HG02973 (cell line): Measurements from ENCODE around the gene LRRC37A.
"Not testable (repeated sequence)": the region's sequence is repeated elsewhere in the genome, so short reads cannot be mapped to it uniquely, and the experiment has no call there.

Experiments
- ATAC-seq: cut with Tn5 transposase; IDR thresholded peaks from one replicate; pipeline ENCODE4 v1.9.1; 2021; ENCODE audit warnings: moderate library complexity; ENCODE audit not compliant: unreplicated experiment

Gene LRRC37A

DNA sequence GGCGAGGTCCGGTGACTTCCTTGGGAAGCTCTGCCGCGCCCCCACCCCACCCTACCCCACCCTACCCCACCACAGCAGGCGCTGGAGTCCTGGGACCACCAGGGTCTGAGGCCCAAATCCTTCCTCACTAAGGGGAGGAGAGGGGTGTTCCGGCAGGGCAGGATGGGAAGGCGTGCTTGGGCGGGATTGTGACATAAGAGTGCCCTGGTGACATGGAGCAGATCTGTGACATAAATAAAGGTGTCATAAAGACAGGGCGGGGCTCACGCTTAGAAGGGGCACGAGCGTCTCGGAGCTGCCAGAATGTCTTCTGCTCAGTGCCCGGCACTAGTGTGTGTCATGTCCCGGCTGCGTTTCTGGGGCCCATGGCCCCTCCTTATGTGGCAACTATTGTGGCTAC is at the start of gene LRRC37A:
Gene LRRC37A, plus strand, starts transcription at position 301 of the 400 bp plus-strand sequence. Its CDS starts 3 bp downstream, at position 304.
- not testable (repeated sequence) for ATAC-seq

DNA sequence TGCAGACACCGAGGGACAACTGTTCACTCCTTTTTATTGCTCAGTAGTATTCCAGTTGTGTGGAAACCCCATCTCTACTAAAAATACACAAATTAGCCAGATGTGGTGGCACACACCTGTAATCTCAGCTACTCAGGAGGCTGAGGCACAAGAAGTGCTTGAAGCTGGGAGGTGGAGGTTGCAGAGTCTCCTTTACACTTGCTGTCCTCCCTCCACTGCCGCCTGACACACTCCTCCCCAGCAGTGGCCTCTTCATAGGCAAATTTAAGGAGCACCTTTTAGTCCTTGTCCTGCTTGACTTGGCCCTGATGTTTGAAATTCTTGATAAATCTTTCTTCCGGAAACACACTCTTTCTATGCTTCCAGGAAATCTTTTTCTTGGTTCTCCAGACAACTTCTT is 45.8 kb upstream of the LRRC37A start:
- not testable (repeated sequence) for ATAC-seq

DNA sequence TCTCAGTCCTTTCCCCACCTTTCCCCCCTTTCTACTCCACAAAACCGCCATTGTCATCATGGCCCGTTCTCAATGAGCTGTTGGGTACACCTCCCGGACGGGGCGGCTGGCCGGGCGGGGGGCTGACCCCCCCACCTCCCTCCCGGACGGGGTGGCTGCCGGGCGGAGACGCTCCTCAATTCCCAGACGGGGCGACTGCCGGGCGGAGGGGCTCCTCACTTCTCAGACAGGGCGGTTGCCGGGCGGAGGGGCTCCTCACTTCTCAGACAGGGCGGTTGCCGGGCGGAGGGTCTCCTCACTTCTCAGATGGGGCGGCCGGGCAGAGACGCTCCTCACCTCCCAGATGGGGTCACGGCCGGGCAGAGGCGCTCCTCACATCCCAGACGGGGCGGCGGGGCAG is 42.1 kb upstream of the LRRC37A start:
- ATAC-seq, result not testable (repeated sequence)

DNA sequence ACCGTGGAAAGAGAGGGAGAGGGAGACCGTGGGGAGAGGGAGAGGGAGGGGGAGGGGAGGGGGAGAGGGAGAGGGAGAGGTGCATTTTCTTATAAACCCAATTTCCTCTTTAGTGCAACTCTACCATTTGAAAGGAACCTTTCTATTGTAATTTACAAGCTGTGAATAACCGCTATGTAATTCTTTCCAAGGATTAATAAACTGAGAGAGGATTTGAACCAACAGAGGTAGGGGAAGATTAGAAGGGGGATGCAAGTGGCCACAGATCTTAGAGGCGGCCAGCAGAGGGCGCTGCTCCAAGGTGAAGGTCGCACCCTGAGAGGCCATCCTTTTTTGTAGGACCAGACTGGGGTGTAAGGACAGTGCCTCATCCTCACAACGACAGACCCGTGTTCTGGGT is 41.2 kb upstream of the LRRC37A start:
- not testable (repeated sequence) for ATAC-seq

DNA sequence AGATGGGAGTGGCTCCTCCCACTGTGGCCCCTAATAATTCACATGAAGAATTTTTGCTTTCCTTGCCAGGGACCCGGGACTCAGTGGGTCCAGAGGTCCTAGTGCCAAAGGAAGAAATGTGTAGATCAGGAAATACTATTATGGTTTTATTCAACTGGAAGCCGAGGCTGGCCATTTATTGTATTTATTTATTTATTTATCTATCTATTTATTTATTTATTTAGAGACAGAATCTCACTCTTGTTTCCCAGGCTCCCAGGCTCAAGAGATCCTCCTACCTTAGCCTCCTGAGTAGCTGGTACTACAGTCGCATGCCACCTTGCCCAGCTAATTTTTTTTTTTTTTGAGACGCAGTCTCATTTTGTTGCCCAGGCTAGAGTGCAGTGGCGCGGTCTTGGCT is 40.7 kb upstream of the LRRC37A start:
- ATAC-seq, result not testable (repeated sequence)

DNA sequence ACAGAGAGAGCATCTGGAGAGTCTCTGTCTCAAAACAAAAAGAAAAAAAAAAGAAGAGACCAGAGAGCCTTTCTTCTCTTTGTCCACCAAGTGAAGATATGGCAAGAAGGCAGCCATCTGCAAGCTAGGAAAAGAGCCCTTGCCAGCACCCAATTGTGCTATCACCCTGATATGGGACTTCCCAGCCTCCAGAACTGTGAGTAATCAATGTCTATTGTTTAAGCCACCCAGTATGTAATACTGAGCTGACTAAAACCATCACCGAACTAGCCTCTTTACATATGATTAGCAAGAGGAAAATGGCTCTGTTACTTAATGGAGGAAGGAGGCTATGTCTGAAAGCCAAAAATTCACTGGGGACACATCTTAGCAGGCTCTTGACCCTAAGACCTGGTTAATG is 38.6 kb upstream of the LRRC37A start:
- ATAC-seq, result not testable (repeated sequence)

DNA sequence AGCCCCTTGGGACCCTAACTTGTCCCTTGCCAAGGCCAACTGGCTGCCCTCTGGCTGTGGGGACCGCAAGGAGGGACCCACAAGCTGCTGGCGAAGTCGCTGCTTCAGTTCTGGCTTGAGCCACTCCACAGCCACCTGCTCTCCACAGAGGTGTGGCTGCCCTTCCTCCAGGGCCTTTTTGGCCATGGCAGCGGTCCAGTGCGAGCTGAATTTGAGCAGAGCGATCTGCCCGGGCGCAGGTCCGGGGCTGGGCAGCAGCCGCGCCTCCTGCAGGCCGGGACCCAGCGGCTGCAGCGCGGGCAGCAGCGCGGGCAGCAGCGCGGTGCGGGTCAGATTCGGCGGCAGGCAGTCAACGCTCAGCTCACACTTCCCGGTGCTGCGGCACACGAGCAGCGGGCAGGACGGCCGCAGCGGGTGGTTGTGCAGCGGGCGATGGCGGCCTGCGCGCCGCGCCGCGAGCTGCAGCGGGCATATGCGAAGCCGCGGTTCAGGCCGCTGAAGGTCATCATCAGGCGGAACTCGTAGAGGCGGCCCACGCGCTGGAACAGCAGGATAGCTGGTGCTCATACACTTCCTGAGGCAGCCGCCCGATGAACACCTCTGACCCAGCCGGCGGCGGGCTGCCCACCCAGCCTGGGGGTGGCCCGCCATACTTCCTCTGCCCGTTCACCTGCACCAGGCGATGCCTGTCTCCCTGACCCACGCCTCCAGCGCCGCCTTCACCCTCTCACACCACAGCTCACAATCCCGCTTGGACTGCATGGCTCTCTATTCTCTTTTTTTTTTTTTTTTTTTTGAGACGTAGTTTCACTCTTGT is 34.9 kb upstream of the LRRC37A start:
- ATAC-seq, result not testable (repeated sequence)

DNA sequence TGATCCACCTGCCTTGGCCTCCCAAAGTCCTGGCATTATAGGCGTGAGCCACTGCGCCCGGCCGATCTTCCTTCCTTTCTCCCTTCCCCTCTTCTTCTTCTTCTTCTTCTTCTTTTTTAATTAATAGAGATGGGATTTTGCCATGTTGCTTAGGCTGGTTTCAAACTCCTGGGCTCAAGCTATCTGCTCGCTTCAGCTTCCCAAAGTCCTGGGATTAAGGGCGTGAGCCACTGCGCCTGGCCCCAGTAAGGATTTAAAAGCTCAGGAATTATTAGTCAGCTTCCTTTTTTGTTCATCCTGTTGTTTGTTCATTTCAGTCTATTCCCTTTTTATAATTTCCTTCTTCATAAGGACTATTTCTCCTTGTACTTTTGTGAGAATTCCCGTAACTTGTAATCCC is 32.7 kb upstream of the LRRC37A start:
- no peak for ATAC-seq

DNA sequence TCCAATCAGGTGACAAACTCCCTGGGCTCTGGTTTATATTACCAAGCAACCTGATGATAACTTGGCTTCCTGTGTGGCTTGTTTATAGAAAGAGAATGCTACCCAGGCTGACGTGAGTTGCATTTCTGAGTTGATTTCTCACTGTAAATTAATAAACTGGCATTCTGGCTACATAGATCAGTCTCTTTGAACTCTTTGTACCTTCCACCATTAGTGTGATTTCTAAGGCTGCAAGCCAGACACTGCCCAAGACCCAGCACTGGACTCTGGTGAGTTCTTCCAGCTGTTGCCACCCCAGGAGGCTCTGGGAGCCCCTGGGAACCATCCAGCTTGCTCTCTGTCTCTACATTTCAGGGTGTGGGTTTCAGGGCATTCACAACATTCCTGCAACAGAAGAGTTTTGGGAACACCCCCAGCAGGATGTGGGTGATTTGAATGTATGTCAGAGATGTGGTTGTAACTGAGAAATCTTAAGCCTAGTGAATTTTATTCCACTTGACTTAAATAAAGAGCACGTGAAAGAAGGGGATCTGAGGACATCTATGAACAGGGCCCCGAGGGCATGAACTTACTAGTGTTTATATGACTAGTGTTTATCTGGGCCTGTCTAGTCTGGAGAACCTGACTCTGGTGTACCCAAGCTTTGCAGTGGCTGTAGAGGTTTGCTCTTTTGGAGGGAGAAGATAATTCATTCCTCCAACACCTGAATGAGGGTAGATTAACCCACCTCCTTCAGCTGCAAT is 30.3 kb upstream of the LRRC37A start:
- ATAC-seq, result no peak

DNA sequence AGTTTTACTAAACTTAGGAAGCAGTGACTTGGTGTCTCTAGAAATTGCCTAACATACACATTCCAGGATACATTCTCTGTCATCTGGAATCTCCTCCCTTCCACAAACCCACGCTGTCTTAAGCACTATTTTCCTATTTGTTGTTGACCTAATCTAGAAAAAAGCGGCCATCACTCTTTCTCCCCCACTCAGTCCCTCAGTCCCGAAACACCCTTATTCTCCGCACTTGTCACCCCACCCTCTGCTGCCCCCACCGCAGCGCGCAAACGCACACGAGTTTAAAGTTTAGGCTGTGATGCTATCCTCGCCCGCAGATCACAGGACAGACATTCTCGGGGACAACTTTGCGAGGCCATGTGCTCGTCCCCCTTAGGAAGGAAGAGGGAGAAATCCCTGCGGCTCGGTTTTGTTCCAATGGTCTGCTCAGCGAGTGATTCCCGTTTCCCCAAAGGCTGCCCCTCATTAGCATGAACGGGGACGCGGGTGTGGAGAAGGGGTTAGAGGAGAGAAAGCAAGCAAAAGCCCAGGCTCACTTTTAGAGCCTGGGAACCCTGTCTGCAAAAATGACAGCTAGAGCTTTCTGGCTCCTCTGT is 28.8 kb upstream of the LRRC37A start:
- not testable (repeated sequence) for ATAC-seq

DNA sequence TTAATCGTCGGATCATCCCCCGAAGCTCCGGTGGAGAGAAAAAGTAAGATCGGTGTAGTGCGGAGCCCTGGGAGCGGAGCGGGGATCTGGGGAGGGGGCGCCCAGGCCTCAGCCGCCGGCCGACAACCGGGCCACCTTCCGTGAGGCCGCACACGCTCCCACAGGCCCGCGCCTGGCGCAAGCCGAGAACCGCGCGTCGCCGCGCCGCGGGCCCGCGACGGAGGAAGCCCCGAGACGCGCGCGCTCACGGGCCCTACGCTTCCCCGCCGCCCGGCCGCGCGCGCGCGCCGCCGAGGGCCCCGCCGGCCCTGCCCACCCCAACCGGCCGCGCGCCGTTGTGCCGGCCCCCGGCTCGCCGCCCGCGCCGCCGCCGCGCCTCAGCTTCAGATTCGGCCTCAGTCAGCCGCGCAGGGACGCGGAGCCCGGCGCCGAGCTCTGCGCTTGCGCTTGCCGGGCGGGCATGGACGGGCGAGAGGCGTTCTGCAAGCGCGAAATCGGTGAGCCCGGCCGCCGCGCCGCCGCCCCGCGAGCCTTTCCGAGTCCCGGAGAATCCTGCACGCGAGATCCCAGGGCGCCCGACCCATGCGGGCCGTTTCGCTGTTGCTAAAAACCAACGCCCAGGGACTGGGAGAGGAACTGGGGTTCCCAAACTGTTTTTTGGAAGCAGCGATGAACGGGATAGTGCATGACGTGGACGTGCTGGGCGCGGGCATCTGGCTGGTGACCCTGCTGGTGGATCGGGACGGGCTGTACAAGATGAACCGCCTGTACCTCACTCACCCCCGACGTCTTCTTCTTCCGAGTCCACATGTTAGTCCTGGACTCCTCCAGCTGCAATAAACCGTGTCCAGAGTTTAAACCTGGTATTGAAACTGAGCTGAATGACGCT is 28.0 kb upstream of the LRRC37A start:
- peak; percentile 74 for ATAC-seq

DNA sequence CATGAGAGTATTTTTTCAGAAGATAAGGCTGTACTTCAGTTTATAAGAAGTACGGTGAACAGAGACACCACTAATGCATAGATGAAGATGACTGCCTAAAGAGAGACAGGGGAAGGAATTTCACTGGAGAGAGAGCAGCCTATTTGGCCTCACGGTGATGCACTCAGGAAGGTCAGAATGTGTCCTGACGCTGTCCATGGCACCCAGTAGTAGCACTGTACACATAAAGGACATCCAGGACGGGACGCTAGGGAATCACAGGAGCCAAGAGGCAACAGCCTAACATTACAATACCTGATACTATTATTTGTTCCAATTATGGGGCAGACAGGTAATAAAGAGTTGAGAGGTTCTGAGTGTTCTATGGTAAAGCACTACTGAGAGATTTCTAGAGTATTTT is 24.9 kb upstream of the LRRC37A start:
- ATAC-seq, result no peak

DNA sequence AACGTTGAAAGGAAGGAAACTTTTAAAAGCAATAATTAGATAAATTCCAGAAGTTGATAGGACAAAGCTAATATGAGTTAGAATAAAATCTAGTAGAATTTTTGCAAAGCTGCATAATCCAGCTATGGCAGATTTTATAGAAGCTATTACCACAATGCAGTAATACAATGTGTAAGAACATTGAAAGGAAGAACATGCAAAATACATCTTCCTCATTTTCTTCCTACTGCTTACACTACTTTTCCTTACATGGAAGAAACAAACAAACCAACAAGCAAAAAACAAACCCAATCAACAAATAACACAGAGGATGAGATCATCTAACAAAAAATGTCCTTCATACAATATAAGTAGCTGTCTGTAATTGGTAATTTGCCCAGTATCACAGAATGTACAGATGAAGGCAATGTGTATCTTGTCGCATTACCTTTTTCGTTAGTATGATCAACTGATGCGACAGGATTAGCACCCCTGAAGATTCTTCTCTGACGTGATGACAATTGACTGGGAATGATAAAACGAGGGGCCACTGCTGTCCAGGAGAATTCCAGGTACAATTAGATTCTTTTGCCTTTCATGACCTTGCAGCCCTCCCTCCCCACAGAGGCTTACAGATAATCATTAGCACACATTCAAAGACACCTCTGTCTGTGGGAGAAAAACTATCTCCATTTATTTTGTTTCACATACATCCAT is 21.2 kb upstream of the LRRC37A start:
- no peak for ATAC-seq

DNA sequence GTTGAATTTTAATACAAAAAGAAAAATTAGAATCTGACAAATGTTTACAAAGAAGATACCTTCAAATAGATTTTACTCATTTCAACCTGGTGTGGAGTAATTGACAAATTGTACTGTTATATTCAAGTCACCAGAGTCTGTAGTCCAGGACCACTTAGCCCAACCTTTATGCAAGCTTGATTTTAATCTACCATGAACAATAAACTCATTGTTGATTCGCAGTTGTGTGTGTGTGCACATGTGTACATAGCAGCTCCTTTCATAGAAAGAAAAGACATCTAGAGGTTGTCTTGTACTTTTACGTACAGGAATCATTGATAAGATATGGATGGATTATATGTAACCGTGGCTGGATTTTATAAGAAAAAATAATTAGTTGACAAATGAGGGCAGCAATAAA is 20.7 kb upstream of the LRRC37A start:
- no peak for ATAC-seq

DNA sequence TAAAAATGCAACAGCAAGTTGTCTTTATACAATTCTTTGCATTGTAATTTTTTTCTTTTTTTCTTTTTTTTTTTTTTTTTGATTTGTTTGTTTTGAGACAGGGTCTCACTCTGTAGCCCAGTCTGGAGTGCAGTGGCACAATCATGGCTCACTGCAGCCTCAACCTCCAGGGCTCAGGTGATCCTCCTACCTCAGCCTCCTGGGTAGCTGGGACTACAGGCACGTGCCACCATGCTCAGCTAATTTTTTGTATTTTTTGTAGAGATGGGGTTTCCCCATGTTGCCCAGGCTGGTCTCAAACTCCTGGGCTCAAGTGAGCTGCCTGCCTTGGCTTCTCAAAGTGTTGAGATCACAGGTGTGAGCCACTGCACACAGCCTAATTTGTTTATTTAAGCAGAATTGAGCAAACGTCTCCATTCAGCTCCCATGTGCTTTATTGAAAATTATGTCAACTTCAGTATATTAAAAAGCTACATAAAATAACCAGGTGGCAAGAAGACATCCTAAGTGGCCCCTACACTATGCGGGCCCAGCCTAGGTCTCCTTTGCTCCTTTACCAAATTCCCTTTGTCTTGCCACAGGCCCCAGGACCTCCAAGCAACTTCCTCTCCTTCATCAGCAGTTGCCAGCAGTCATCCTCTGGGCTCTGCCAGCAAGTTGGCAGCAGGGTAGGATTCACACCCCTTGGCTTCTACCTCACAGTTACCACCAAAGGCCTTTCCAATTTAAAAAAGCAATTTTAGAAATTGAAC is 18.0 kb upstream of the LRRC37A start:
- not testable (repeated sequence) for ATAC-seq

DNA sequence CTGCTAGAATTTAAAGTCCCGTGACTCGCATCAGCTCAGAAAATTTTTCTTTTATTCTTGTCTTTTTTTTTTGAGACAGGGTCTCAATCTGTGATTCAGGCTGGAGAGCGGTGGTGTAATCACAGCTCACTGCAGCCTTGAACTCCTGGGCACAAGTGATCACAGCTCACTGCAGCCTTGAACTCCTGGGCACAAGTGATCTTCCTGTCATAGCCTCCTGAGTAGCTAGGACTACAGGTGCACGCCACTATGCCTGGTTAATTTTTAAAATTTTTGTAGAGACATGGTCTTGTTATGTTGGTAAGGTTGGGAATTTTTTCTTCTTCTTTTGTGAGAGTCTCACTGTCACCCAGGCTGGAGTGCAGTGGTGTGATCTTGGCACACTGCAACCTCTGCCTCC is 13.6 kb upstream of the LRRC37A start:
- not testable (repeated sequence) for ATAC-seq

DNA sequence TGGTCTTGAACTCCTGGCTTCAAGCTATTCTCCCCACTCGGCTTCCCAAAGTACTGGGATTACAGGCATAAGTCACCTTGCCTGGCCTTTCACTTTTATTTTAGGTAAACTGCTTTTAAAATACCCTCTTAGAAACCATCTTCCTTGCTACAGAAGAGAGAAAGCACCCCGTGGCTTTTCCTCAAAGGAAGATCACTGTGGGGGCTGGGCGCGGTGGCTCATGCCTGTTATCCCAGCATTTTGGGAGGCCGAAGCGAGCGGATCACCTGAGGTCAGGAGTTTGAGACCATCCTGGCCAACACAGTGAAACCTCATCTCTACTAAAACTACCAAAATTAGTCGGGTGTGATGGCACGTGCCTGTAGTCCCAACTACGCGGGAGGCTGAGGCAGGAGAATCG is 12.3 kb upstream of the LRRC37A start:
- ATAC-seq, result not testable (repeated sequence)

DNA sequence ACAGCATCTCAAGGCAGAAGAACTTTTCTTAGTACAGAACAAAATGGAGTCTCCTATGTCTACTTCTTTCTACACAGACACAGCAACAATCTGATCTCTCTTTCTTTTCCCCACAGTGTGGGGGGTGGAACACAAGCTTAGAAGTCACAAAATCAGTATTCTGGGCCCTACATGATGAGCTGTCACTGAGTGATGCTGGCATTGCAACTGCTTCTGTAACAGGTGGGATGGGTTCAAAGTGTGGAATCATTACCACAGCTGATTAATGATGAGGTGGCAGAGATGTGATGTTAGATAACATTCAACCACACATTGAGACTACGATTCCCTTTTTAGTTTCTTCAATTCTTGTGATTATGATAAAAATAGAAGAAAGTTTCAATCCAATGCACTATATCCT is 10.5 kb upstream of the LRRC37A start:
- not testable (repeated sequence) for ATAC-seq

DNA sequence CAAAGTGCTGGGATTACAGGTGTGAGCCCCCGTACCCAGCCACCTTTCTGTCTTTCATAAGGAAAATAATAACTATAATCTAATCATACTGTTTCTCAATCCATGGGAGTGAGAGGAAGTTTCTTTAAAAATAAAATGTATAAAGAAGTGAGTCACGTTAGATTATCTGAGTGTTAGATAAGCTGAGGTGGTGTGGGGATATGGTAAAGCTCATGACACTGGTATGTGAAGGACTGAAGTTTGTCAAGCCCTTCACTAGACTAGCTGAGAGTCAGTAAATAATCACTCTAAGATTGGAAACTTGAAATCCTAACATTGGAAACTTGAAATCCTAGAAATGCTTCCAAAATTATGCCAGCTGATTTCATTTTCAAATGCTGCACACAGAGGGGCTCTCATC is 9.4 kb upstream of the LRRC37A start:
- ATAC-seq, result not testable (repeated sequence)
